OCI-LY7 (cell line): ENCODE measurements around the gene MUC5B. TPM values are rescaled to one million over a fixed set of nuclear protein-coding genes. Genes with fewer than 3 reads are reported as not detected.

Experiments used
- BruUV-seq: library from RNA; stranded (reverse); fragments of 400-500 nt; replicated peaks from 2 replicates; lab custom pipeline; 2021; lab: Mats Ljungman, UMichigan
- CTCF ChIA-PET: fragments of 300-600 bp; sonication (Branson Sonifier 250); formaldehyde crosslinking; loops from one replicate; lab custom pipeline; 2022; ENCODE audit warnings: antibody characterized with exemption; ENCODE audit not compliant: unreplicated experiment; lab: Charles Lee
- POLR2A ChIA-PET: fragments of 300-600 bp; sonication (Branson Sonifier 250); formaldehyde crosslinking; loops from one replicate; lab custom pipeline; 2022; ENCODE audit warnings: antibody characterized with exemption; lab: Charles Lee
- DNase-seq: peaks from one replicate; pipeline ENCODE4 v3.0.0-alpha.2; 2015; ENCODE audit warnings: low spot score
- H2AFZ ChIP-seq: fragments of 200-600 bp; sonication (generic), shearing (Covaris generic); 2 replicates; pipeline ENCODE4 v1.6.1; 2014; ENCODE audit warnings: mild to moderate bottlenecking, antibody characterized with exemption, low read length, moderate library complexity
- H3K27ac ChIP-seq: fragments of 200-600 bp; sonication (generic); 2 replicates; pipeline ENCODE4 v1.5.1; 2014; ENCODE audit warnings: mixed run types, low read depth, mild to moderate bottlenecking, moderate library complexity, low read length, inconsistent platforms; ENCODE audit not compliant: poor library complexity, severe bottlenecking
- H3K36me3 ChIP-seq: fragments of 200-600 bp; sonication (generic); 2 replicates; pipeline ENCODE4 v1.6.1; 2014; ENCODE audit warnings: mild to moderate bottlenecking, antibody characterized with exemption, low read length, moderate library complexity, mixed read lengths; ENCODE audit not compliant: insufficient read depth
- H3K4me1 ChIP-seq: fragments of 200-600 bp; sonication (generic); 2 replicates; pipeline ENCODE4 v1.5.1; 2014; ENCODE audit warnings: mild to moderate bottlenecking, low read length; ENCODE audit not compliant: insufficient read depth, poor library complexity, severe bottlenecking
- H3K4me2 ChIP-seq: fragments of 200-600 bp; sonication (generic); 2 replicates; pipeline ENCODE4 v1.6.1; 2014; ENCODE audit warnings: mild to moderate bottlenecking, low read length
- H3K4me3 ChIP-seq: fragments of 200-600 bp; sonication (generic); 2 replicates; pipeline ENCODE4 v1.5.1; 2014; ENCODE audit warnings: mild to moderate bottlenecking, low read depth, low read length; ENCODE audit not compliant: poor library complexity, severe bottlenecking
- H3K79me2 ChIP-seq: fragments of 200-600 bp; sonication (generic); 2 replicates; pipeline ENCODE4 v1.6.1; 2016; ENCODE audit warnings: low read depth, mild to moderate bottlenecking, low read length, moderate library complexity, mixed read lengths; ENCODE audit not compliant: insufficient read depth
- H3K9me2 ChIP-seq: fragments of 200-600 bp; sonication (generic); 2 replicates; pipeline ENCODE4 v1.6.1; 2016; ENCODE audit warnings: mild to moderate bottlenecking, low read length, mixed read lengths; ENCODE audit not compliant: insufficient read depth
- H3K9me3 ChIP-seq: fragments of 200-600 bp; sonication (generic); 2 replicates; pipeline ENCODE4 v1.6.1; 2014; ENCODE audit warnings: mild to moderate bottlenecking, mixed run types, low read length, mixed read lengths
- H4K20me1 ChIP-seq: fragments of 200-600 bp; sonication (generic); 2 replicates; pipeline ENCODE4 v1.6.1; 2014; ENCODE audit warnings: mild to moderate bottlenecking, antibody characterized with exemption, low read length, moderate library complexity, mixed read lengths; ENCODE audit not compliant: insufficient read depth
- EZH2phosphoT487 ChIP-seq: fragments of 200-600 bp; sonication (generic); IDR thresholded peaks from 2 replicates; pipeline ENCODE4 v1.6.1; 2018; ENCODE audit warnings: low read depth, borderline replicate concordance, mild to moderate bottlenecking, mixed run types, antibody characterized with exemption, low read length, moderate library complexity, mixed read lengths
- intact Hi-C: fragments of 100-400 bp; cut with micrococcal nuclease; formaldehyde crosslinking; loops from one replicate; pipeline ENCODE4 v1.10.0; 2022; ENCODE audit not compliant: unreplicated experiment
- total RNA-seq, 2 experiments: library from RNA; depleted of rRNA in 1 of 2; stranded (reverse); fragments of >200 nt in 1 of 2; shearing (Covaris generic) in 1 of 2; gene quantifications; 2 replicates each; pipeline ENCODE4 v1.2.3, GENCODE V29; 2014 to 2022
- TF ChIP-seq, protein P1 (sequence below): fragments of 200-600 bp; sonication (generic); conservative IDR thresholded peaks from 2 replicates; pipeline ENCODE4 v1.5.1; 2014; ENCODE audit warnings: mild to moderate bottlenecking, antibody characterized with exemption, low read length, moderate library complexity, mixed read lengths

Gene MUC5B
- total RNA-seq, 2 experiments from 2014 or later, result under 0.01 TPM; not detected in 1

DNA sequence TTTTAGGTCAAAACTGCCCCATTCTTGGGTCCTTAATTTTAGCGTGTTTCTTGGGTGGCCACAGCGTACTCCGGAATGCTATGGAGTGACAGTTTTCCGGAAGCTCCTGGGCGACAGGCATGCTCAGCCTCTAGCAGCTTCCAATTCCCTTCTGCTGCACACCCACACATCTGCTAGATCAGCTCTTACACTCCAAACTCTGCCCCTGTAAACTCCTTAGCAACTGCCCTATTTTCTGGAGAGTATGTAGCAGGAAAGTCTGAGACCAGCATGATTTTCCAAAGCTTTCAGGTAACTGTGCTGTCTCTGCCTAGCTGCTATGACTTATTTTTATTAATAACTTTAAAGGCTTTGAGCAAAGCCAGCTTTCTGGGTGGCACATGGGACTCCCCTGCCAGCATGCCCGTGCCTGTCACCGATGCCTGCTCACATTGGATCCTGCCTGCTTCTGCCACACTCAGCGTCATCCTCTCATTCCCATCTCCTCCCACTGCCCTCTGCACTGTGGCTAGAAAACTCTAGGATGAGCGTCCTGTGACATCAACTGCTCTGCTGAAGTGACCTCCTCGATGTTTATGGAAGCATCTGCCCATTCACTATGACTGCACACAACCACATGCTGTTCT, 69.3 kb downstream of the MUC5B start:
- no TSS peak for BruUV-seq
- Histone ChIP-seq H3K36me3 (peaks cover 34% of the 10 kb centered on the region), H4K20me1 (no peaks in the 10 kb centered on the region), H3K4me3 (no peak overlapping the region), H3K4me2 (no peak overlapping the region), H3K79me2 (no peaks in the 10 kb centered on the region), H3K27ac (no peak overlapping the region), H3K9me3 (no peaks in the 10 kb centered on the region), H3K9me2 (no peaks in the 10 kb centered on the region), H3K4me1 (no peaks in the 10 kb centered on the region), H2AFZ (no peak overlapping the region)
- intact Hi-C loops, result no loop called here
- POLR2A ChIA-PET, result no interaction called here
- TF ChIP-seq EZH2phosphoT487, result no peak
- TF ChIP-seq, protein P1, sequence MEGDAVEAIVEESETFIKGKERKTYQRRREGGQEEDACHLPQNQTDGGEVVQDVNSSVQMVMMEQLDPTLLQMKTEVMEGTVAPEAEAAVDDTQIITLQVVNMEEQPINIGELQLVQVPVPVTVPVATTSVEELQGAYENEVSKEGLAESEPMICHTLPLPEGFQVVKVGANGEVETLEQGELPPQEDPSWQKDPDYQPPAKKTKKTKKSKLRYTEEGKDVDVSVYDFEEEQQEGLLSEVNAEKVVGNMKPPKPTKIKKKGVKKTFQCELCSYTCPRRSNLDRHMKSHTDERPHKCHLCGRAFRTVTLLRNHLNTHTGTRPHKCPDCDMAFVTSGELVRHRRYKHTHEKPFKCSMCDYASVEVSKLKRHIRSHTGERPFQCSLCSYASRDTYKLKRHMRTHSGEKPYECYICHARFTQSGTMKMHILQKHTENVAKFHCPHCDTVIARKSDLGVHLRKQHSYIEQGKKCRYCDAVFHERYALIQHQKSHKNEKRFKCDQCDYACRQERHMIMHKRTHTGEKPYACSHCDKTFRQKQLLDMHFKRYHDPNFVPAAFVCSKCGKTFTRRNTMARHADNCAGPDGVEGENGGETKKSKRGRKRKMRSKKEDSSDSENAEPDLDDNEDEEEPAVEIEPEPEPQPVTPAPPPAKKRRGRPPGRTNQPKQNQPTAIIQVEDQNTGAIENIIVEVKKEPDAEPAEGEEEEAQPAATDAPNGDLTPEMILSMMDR, result no peak
- CTCF ChIA-PET, result no interaction called here
- no peak for DNase-seq

- no TSS peak for BruUV-seq
- Histone ChIP-seq H3K27ac (no peak overlapping the region), H3K36me3 (peaks cover 33% of the 10 kb centered on the region), H3K79me2 (no peaks in the 10 kb centered on the region), H3K4me3 (no peak overlapping the region), H2AFZ (no peak overlapping the region), H4K20me1 (no peaks in the 10 kb centered on the region), H3K4me1 (no peaks in the 10 kb centered on the region), H3K9me2 (no peaks in the 10 kb centered on the region), H3K9me3 (no peaks in the 10 kb centered on the region), H3K4me2 (no peak overlapping the region)
- CTCF ChIA-PET, result no interaction called here
- intact Hi-C loops, result no loop called here
- TF ChIP-seq, protein P1, result no peak
- TF ChIP-seq EZH2phosphoT487, result no peak
- POLR2A ChIA-PET, result no interaction called here
- no peak for DNase-seq
Measured at GRCh38 chr11:1292644-1293618, 70.1 kb downstream of the MUC5B start.
